NCI-H128 (cell line): ENCODE results near the gene FCGBP.
"Not testable (repeated sequence)": the region's sequence is repeated elsewhere in the genome, so short reads cannot be mapped to it uniquely, and the experiment has no call there.

ENCODE experiments used
- DNase-seq: peaks from one replicate; lab custom pipeline; 2025; ENCODE audit not compliant: unreplicated experiment; lab: John Stamatoyannopoulos, UW

Gene FCGBP

GRCh38 chr19:39919976-39920375 is 14.5 kb downstream of the FCGBP start:
- no peak for DNase-seq

- no peak for DNase-seq
Observed at GRCh38 chr19:39918183-39918651, 16.2 kb downstream of the FCGBP start.

DNA sequence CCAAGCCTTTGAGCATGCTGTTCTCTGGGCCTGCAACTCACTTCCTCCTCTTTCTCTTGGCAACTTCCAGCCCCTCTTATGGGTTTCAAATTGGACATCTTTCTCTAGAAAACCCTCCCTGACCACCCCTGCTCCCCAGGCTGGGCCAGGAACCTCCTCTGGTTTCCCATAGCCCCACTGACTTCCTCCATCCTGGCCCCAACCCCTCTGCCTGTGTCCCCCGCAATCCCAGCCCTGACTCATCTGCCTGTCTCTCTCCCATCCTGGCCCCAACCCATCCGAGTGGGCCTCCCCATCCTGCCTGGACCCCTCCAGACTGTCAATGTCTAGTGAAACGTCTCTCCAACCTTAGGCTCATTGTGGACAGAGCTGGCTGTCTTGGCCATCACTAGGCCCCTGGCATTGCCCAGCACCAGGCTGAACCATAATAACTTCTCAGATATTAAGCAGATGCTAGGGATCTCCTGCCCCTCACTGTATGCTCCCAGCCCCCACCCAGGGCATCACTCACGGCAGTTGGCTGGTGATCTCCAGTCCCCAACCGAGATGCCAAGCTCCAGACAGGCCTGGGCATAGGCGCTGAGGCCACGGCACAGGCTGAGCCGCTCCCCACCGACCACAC is 16.8 kb downstream of the FCGBP start:
- no peak for DNase-seq

DNA sequence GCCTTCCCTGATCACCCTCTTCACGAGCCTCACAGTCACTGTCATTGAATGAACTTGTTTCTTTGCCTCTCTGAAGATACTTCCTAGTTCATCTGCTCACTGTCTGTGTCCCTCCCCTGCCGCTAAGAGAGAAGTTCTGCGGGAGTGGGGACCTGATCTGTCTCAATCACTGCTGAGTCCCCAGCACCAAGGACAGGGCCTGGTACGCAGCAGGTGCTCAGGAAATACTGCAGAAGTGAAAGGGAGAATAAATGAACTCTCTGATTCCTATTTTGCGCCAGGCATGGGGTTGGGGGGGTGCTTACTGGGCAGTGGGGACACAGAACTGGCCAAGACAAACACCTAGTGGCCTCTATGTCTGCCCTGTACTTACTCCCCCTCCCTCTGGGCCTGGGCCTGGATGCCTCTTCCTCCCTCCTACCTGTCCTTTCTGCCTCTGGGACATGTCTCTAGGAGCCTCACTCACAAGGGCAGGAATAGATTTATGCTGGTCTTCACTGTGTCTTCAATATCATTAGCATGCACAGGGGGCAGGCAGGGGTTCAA is 17.5 kb downstream of the FCGBP start:
- DNase-seq = no peak

GRCh38 chr19:39916236-39916635 is 18.2 kb downstream of the FCGBP start:
- no peak for DNase-seq

DNA sequence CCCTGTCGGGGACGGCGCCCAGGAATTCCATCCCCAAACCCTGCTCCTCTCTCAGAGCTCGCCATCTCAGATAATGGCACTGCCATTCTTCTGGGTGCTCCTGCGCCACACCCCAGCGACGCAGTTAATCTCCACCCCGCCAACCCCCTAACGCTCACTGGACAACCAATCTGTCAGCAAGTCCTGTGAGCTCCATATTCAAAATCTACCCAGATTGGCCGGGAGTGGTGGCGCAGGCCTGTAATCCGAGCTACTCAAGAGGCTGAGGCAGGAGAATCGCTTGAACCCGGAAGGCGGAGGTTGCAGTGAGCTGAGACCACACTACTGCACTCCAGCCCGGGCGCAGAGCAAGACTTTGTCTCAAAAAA is 18.6 kb downstream of the FCGBP start:
- DNase-seq = no peak

GRCh38 chr19:39915101-39915847 is 19.2 kb downstream of the FCGBP start:
- no peak for DNase-seq

- DNase-seq = no peak
Observed at GRCh38 chr19:39913682-39914333, 20.6 kb downstream of the FCGBP start.

GRCh38 chr19:39908803-39909202 is 25.6 kb downstream of the FCGBP start:
- no peak for DNase-seq

- no peak for DNase-seq
Observed at GRCh38 chr19:39906820-39907611, 27.4 kb downstream of the FCGBP start.

- DNase-seq = no peak
Observed at GRCh38 chr19:39906283-39906682, 28.2 kb downstream of the FCGBP start.

DNA sequence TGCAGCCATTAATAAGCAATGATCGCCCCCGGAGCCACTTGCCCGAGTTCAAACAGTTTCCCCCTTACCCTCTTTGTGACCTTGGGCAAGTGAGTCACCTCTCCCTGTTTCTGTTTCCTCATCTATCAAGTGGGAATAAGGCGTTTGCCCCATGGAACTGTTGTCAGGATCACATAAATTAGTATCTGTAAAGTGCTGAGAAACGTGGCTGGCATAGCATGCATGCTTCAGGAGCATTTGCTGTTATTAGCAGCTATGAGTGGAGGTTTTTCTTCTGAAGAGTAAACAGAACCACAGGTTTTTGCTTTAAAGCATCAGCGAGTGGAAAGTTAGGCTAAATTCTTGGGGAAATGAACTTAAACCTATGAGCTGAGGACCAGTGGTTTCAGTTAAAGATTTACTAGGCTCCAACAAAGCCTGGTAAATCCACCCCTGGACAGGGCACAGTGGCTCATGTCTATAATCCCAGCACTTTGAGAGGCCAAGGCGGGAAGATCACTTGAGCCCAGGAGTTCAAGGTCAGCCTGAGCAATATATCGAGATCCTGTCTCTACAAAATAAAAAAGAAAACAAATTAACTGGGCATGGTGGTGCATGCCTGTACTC is 30.8 kb downstream of the FCGBP start:
- not testable (repeated sequence) for DNase-seq

GRCh38 chr19:39902326-39902725 is 32.1 kb downstream of the FCGBP start:
- not testable (repeated sequence) for DNase-seq

DNA sequence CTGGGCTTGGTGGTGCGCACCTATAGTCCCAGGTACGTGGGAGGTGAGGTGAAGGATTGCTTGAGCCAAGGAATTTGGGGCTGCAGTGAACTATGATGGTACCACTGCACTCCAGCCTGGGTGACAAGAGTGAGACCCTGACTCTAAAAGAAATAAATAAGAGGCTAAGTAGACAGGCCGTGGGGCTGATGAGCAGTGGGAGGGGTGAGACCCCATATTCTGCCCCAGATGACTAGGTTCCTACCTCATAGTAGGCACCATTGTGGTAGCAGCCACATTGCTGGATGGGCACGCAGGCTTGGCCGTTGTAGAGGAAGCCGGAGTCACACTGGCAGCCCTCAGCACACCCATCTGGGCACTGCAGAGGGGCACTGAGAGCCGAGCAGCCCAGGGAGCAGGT is 32.8 kb downstream of the FCGBP start:
- not testable (repeated sequence) for DNase-seq

GRCh38 chr19:39898858-39899257 is 35.6 kb downstream of the FCGBP start:
- DNase-seq = not testable (repeated sequence)

GRCh38 chr19:39897511-39898245 is 36.8 kb downstream of the FCGBP start:
- DNase-seq = peak; percentile 25

DNA sequence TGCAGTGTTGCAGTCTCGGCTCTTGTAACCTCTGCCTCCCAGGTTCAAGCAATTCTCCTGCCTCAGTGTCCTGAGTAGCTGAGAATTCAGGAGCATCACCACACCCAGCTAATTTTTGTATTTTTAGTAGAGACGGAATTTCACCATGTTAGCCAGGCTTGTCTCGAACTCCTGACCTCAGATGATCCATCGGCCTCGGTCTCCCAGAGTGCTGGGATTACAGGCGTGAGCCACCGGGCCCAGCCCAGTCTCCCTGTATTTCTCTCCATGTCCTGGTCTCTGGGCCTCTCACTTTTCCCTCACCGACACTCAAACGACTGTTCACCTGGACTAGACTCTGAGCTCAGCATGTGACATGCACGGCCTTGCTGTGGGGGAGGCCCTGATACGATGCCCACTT is 39.3 kb downstream of the FCGBP start:
- not testable (repeated sequence) for DNase-seq

DNA sequence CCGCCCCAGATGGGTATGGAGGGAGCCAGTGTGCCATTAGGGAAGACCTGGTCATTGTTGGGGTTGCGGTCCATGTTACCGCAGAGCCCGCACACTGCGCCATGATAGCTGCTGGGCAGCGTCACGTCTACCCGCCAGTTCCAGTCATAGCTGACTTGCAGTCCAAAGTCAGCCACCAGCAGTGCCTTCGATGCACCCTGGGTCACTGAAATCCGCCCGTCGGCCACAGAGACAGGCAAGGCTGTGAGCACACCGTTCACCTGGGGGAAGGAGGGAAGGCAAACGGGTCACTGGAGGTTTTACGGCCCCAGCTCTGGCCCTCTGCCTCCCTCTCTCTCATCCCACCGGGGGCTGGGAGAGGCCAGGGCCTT is 40.2 kb downstream of the FCGBP start:
- not testable (repeated sequence) for DNase-seq

DNA sequence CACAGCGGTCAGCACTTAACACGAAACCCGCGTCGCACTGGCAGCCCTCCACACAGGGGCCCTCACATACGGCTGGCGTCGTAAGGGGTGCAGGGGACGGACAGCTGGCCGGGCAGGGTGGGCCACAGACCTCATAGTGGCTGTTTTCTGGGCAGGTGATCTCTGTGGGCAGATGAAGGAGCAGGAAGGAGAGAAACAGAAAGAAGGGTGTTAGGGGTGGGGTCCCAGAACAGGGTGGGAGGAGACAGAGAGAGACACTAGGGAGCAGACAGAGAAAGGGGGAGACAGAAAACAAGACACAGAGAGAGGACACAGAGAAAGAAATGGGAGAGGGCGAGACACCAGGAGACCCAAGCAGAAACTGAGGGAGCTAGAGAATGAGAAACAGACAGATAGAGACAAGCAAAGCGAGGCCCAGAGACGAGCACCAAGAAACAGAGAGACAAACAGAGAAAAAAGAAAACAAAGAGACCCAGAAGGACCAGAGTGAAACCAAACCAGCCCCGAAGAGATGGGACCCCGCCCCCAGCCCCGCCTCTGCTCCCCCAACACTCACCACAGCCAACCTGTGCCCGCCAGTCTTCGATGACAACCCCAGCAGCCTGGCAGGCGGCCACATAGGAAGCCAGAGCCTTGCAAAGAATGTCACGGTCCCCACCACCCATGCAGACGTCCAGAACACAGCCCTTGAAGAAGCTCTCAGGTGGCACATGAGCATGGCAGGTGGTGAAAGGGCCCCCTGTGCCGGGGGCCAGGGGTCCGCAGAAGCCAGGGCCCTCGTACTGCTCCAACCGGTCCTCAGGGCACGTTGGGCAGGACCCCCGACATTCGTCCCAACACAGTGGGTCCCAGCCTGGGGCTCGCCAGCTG is 40.8 kb downstream of the FCGBP start:
- not testable (repeated sequence) for DNase-seq
